ENCODE results near the gene NAV2. TPM values are rescaled to one million over a fixed set of nuclear protein-coding genes. Genes with fewer than 3 reads are reported as not detected.

Gene NAV2
- total and polyA plus RNA-seq, 5 donors, result 4.4 to 12.9 (median 8.6) TPM

DNA sequence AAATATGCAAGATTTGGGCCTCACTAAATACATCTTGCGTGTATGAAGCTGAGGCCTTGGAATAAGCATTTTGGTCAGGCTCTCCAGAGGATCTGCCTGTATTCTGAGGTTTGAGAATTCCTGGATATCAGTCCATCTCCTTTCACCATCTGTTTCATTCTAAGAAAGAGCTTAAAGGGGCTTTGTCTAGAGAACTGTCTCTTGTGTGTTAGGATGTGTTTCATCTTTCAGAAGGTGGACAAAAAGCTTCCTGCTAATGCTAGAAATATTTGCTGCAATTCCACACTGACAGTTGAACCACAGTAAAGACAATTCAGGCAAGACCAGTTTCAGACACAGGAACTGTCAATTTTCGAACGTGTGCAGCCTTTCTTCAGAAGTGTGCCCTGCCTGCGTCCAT lies 262.2 kb downstream of the NAV2 start:
- 91% methylated on average over 4 of the region's 4 CpGs for WGBS
- ATAC-seq, result no peak

DNA sequence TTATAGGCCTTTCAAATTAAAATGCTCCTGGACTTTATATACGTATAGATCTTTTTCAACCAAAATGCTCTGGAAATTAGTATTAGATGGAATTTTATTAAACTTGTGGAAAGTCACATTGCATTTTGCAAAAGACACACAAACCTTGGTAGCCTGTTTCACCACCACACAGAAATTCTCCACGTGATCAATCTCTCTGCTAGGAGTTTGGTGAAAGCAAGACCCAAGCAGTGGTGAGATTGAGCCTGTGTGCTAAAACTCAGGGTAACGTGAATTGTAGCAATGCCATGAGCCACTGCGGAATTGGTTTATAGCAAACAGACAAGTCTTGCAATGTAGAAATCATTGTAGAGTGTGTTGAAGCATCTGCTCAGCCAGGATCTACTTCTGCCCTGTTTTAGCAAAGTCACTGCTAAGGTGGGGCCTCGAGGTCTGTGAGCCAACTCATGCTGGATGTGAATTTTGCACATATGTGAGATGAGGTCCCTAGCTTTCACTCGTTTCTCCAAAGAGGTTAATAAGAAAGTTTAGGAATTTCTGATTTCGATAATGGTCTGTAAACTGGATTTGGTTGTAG lies 262.9 kb downstream of the NAV2 start:
- Histone ChIP-seq H3K27me3 (ENCODE audit: control insufficient read depth, insufficient read depth) (no peaks in the 10 kb centered on the region), H3K4me1 (ENCODE audit: control insufficient read depth, insufficient read depth, low read length) (no peaks in the 10 kb centered on the region), H3K4me3 (ENCODE audit: low read length) (no peak overlapping the region), H3K27ac (ENCODE audit: low read length) (no peak overlapping the region), H3K9me3 (ENCODE audit: control insufficient read depth, low read length) (no peaks in the 10 kb centered on the region)
- 77% methylated on average over 7 of the region's 7 CpGs for WGBS
- no peak for ATAC-seq
- intact Hi-C loops (cut with DNase I), result no loop called here
- DNase-seq, result no peak

More for the DNA sequence above, 262.2 kb downstream of the NAV2 start:
- no peaks in the 10 kb centered on the region for H3K9me3 ChIP-seq (ENCODE audit: control insufficient read depth, low read length)
- intact Hi-C loops (cut with DNase I), result no loop called here
- H3K4me3 ChIP-seq (ENCODE audit: low read length), result no peak overlapping the region
- no peaks in the 10 kb centered on the region for H3K4me1 ChIP-seq (ENCODE audit: control insufficient read depth, insufficient read depth, low read length)
- no peaks in the 10 kb centered on the region for H3K27me3 ChIP-seq (ENCODE audit: control insufficient read depth, insufficient read depth)
- H3K27ac ChIP-seq (ENCODE audit: low read length), result no peak overlapping the region
- no peak for DNase-seq

DNA sequence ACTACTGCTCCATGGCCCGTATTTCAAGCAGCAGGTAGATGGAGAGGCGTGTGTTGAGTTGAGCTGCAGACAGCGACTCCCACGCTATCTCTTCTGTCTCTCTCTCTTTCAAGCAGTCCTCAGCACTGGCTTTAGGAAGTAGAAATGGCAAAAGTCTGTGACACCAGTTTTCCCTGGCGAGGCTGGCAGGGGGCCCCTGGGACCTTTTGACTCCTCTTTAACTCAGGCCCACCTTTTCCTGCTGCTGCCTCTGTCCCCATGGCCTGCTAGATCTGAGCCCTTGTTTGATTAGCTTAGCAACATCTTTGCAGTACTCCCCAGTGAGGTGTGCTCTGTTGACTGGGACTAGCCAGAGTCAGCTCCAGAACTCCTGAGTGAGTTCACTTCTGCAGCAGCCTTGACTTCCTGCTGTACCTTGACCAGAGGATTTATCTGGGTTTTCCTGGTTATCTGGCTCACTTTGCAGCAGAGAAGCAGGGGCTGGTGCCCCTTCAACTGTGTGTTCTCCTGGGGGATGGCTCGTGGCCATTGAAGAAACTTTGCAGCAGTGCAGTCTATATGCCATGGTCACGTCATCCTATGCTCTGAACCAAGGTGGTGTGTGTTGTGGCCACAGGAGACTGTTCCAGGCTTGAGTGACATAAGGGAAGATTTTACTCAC lies 263.8 kb downstream of the NAV2 start:
- Histone ChIP-seq H3K4me3 (ENCODE audit: low read length) (no peak overlapping the region), H3K4me1 (ENCODE audit: control insufficient read depth, insufficient read depth, low read length) (no peaks in the 10 kb centered on the region), H3K27me3 (ENCODE audit: control insufficient read depth, insufficient read depth) (no peaks in the 10 kb centered on the region), H3K27ac (ENCODE audit: low read length) (no peak overlapping the region), H3K9me3 (ENCODE audit: control insufficient read depth, low read length) (no peaks in the 10 kb centered on the region)
- intact Hi-C loops (cut with DNase I), result no loop called here
- no peak for DNase-seq
- 78% methylated on average over 7 of the region's 7 CpGs for WGBS
- no peak for ATAC-seq

DNA sequence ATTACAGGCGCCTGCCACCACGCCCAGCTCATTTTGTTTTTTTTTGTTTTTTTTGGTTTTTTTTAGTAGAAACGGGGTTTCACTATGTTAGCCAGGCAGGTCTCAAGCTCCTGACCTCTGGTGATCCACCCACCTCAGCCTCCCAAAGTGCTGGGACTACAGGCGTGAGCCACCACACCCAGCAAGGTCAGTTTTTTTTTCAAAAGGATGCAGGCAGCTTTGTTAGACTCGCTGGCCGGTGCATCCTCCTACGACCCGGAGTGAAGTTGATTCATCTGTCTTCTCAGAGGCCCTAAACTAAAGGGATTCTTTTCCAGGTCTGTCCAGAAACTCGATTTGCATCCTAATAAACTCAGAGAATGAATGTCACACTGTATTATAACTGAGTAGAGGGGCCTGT lies 265.3 kb downstream of the NAV2 start:
- H3K4me3 ChIP-seq (ENCODE audit: low read length), result no peak overlapping the region
- H3K27ac ChIP-seq (ENCODE audit: low read length), result no peak overlapping the region
- WGBS, result 96% methylated on average over 9 of the region's 9 CpGs
- intact Hi-C loops (cut with DNase I), result no loop called here
- H3K4me1 ChIP-seq (ENCODE audit: control insufficient read depth, insufficient read depth, low read length), result no peaks in the 10 kb centered on the region
- DNase-seq, result no peak
- no peak for ATAC-seq
- H3K9me3 ChIP-seq (ENCODE audit: control insufficient read depth, low read length), result no peaks in the 10 kb centered on the region
- no peaks in the 10 kb centered on the region for H3K27me3 ChIP-seq (ENCODE audit: control insufficient read depth, insufficient read depth)

DNA sequence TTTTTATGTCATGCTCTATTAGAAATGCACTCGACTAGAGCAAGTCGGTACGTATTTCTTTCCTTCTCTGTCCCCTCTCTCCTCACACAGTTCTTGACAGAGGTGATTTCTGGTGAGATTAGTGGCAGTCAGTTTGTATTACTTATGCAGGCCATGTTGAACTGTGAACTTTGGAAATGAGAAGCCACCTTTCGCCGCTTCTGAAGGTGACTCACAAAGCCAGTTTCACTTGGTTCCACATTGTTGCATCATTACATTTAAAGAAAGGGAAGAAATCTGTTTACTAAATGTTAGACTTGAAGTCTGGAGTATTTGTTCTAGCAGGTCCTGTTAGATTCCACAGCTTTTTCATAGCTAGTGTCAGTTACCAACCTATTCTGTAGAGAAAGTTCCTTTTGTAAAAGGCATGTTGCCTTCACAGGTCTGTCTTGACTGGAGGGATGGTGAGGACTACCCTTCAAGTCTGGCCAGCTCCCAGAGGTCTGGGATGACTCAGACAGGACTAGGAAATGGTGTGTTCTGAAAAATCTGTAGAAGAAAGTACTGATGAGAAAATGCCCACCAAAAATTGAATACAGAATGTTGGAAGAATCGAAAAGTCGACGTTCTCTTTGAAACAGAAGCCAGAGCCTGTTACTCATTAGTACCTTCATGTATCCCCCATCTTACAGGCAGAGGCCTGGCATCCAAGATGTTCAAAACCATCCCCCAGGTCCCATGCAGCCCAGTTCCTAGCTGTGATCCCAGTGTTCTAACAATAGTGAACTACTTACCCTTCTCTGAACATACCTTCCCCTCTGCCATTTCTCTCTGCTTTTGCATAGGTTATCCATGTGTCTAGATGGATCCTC lies 266.3 kb downstream of the NAV2 start:
- Histone ChIP-seq H3K9me3 (ENCODE audit: control insufficient read depth, low read length) (no peaks in the 10 kb centered on the region), H3K27ac (ENCODE audit: low read length) (no peak overlapping the region), H3K4me3 (ENCODE audit: low read length) (no peak overlapping the region), H3K4me1 (ENCODE audit: control insufficient read depth, insufficient read depth, low read length) (no peaks in the 10 kb centered on the region), H3K27me3 (ENCODE audit: control insufficient read depth, insufficient read depth) (no peaks in the 10 kb centered on the region)
- DNase-seq (no peak), ATAC-seq (no peak)
- intact Hi-C loops (cut with DNase I), result no loop called here
- 85% methylated on average over 8 of the region's 8 CpGs for WGBS

DNA sequence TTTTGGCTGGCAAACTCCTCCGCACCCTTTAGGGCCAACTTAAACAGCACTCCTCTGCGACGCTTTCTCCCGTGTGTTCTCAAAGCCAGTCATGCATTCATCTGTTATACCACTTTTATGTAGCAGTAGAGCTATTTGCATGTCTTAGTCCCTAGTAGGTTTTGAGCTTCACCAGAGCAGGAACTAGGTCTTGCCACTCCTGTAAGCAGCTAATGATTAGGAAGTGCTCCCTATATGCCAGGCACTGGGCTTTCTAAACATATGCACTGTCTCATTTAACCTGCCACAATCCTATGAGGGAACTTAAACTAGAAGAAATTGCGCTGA lies 266.8 kb downstream of the NAV2 start:
- no peak for DNase-seq
- ATAC-seq, result no peak
- no peak overlapping the region for H3K27ac ChIP-seq (ENCODE audit: low read length)
- H3K4me1 ChIP-seq (ENCODE audit: control insufficient read depth, insufficient read depth, low read length), result no peaks in the 10 kb centered on the region
- intact Hi-C loops (cut with DNase I), result no loop called here
- 95% methylated on average over 5 of the region's 5 CpGs for WGBS
- H3K27me3 ChIP-seq (ENCODE audit: control insufficient read depth, insufficient read depth), result no peaks in the 10 kb centered on the region
- H3K9me3 ChIP-seq (ENCODE audit: control insufficient read depth, low read length), result no peaks in the 10 kb centered on the region
- no peak overlapping the region for H3K4me3 ChIP-seq (ENCODE audit: low read length)

DNA sequence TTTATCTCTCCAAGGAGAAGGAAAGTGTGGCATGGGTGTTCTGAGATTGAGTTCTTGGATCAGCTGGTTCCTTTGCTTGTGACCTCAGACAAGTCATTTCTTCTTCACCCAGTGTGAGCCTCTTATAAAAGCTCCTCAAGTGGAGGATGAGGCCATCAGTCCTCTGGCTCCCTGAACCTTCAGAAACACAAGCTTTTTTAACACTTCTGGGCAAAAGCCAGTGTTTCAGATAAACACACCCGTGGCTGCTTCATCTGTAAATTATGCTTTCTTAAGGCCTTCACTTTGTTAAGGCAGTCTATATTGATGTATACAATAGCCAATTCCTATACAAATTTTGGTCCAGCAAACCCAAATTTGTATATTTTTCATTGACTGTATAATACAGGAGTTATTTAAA lies 267.8 kb downstream of the NAV2 start:
- Histone ChIP-seq H3K27me3 (ENCODE audit: control insufficient read depth, insufficient read depth) (no peaks in the 10 kb centered on the region), H3K9me3 (ENCODE audit: control insufficient read depth, low read length) (no peaks in the 10 kb centered on the region), H3K4me1 (ENCODE audit: control insufficient read depth, insufficient read depth, low read length) (no peaks in the 10 kb centered on the region), H3K4me3 (ENCODE audit: low read length) (no peak overlapping the region), H3K27ac (ENCODE audit: low read length) (no peak overlapping the region)
- intact Hi-C loops (cut with DNase I), result no loop called here
- ATAC-seq (no peak), DNase-seq (no peak)
- 33% methylated on average over 1 of the region's 1 CpG for WGBS

DNA sequence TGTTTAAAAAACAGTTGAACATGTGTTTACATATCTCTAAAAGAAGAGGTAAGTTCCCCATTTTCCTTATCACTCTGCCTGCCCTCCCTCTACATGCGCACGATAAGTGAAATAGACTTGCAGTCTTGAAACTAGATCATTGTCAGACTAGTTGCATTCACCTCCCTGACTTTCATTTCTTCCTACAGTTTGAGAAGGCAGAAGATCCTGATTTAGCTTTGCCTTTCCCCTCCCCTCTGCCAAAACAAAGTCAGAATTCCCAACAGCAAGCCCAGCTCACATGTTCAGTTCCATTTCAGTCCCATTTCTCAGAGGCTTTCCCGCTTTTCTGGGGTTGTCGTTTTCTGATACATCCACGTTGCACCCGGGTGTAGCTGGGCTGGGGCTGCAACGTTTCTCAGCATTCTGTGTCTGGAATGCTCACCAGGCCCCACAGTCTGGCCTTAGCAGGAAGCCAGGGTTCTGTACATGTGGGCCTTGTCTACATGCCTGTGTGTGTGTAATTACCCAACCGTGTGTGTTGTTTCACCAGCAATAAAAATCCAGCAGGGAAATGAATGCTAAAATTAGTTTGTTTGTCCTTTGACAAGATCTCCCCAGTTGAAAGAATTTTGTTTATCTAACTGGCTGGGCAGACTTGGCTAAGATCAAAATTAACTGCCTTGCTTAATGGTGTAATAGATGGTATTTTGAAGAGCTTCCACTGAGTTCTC lies 268.5 kb downstream of the NAV2 start:
- Histone ChIP-seq H3K4me3 (ENCODE audit: low read length) (no peak overlapping the region), H3K27ac (ENCODE audit: low read length) (peak overlapping the region; percentile 63), H3K9me3 (ENCODE audit: control insufficient read depth, low read length) (no peaks in the 10 kb centered on the region), H3K27me3 (ENCODE audit: control insufficient read depth, insufficient read depth) (no peaks in the 10 kb centered on the region), H3K4me1 (ENCODE audit: control insufficient read depth, insufficient read depth, low read length) (no peaks in the 10 kb centered on the region)
- intact Hi-C loops (cut with DNase I), result no loop called here
- peak; percentile 65 to 69 for ATAC-seq
- no peak for DNase-seq
- 42% methylated on average over 8 of the region's 8 CpGs for WGBS

DNA sequence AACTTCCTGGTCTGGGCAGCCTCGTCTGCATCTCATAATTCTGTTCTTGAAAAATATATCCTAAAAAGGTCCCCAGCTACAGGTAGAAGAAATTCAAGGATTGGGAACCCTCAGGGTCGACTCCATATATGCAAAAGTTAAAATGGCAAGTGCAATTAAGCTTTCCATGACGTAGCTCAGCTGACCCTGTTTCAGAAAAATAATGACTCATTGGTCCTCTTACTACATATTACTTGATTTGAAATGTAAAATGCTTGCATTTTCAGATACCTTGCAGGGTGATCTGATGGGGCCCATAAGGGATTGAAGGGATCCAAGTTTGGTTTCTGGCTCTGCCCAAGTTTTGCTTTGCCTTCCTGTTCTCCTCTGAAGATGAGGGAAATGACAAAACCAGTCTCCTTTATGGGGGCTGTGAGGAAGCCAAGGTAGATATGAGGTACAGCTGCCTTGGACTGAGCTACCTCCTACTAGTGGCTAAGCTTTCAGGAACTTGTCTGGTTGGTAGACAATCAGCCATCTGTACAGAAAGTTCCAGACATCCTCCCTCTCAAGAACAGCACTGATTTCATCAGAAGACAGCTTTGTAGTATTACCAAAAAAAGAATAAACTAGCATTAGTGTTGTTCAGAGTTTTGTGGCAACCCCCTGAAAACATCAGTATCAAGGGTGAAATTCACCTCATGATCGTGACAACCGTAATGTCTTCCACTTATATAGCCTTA lies 270.3 kb downstream of the NAV2 start:
- H3K27me3 ChIP-seq (ENCODE audit: control insufficient read depth, insufficient read depth), result no peaks in the 10 kb centered on the region
- no peaks in the 10 kb centered on the region for H3K9me3 ChIP-seq (ENCODE audit: control insufficient read depth, low read length)
- H3K4me1 ChIP-seq (ENCODE audit: control insufficient read depth, insufficient read depth, low read length), result peaks cover 2% of the 10 kb centered on the region
- DNase-seq, result no peak
- no peak overlapping the region for H3K27ac ChIP-seq (ENCODE audit: low read length)
- no peak overlapping the region for H3K4me3 ChIP-seq (ENCODE audit: low read length)
- intact Hi-C loops (cut with DNase I), result no loop called here
- no peak for ATAC-seq
- 89% methylated on average over 5 of the region's 5 CpGs for WGBS

DNA sequence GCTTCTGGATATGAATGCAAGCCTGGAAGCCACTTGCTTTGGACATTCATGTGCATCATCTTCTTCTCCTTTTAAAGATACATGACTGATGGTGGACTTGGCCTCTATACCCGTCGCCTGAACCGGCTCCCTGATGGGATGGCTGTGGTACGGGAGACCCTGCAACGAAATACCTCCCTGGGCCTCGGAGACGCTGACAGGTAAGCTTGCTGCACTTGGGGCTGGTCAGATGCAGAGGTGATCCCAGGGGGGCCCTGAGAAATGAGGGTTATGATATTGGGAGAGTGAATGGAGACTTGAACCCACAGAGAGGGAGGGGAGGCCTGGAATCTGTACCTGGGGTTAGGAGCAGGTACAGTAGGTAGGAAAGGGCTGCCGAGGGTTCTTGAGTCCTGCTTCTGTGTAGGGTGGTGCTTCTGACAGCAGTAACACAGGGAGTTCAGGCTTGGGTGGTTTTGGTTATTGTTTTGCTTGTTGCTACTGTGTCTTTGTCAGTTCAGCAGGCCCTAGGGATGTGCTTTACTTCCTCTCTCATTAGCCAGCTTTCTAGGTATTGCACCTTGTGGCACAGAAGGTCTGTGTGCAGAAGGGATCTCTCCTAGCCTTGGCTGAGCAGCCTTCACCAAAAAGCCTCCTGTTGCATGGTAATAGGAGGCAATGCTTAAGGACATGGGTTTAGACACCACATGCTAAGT lies 271.6 kb downstream of the NAV2 start:
- Histone ChIP-seq H3K4me3 (ENCODE audit: low read length) (no peak overlapping the region), H3K9me3 (ENCODE audit: control insufficient read depth, low read length) (no peaks in the 10 kb centered on the region), H3K27ac (ENCODE audit: low read length) (no peak overlapping the region), H3K4me1 (ENCODE audit: control insufficient read depth, insufficient read depth, low read length) (peaks cover 3% of the 10 kb centered on the region), H3K27me3 (ENCODE audit: control insufficient read depth, insufficient read depth) (no peaks in the 10 kb centered on the region)
- 97% methylated on average over 8 of the region's 8 CpGs for WGBS
- DNase-seq (no peak), ATAC-seq (no peak)
- intact Hi-C loops (cut with DNase I), result no loop called here
